Measurements from ENCODE around the gene CACNA2D4. TPM values are rescaled to one million over a fixed set of nuclear protein-coding genes. Genes with fewer than 3 reads are reported as not detected.

The CACNA2D4 gene
- total RNA-seq, 4 donors from 2014 or later, result 10.1 to 16.2 (median 11.4) TPM

DNA sequence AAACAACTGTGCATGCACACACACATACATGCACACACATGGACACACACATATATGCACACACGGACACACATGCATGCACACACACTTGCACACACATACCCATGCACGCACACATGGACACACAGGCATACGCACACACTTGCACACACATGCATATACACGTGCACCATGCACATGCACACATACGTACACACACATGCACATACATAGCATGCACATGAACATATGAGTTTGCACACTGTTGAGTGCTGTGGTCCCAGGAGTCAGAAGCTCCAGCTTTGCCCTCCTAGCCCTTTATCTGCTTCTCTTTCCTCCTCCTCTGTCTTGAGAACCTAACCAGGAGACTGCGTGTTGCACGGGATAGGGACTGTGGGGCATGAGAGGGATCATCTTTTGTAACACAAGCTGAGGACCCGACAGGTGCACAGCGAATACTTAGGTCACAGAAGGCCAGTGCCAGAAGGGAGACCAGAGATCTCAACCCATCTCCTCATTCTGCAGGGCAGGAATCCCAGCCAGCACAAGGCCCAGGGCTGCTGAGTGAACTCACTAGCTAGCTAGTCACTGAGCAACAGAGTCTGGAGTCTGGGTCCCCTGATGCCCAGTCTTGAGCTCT, 101.6 kb downstream of the CACNA2D4 start:
- no peaks in the 10 kb centered on the region for H3K9me3 ChIP-seq
- H3K27ac ChIP-seq, result no peak overlapping the region
- H3K4me1 ChIP-seq, result peaks cover 0 to 30% (median 4%) of the 10 kb centered on the region in 4 donors
- TF ChIP-seq POLR2A (IDR thresholded peaks at IDR 0.05) (no peak), EP300 (IDR thresholded peaks at IDR 0.05) (no peak)
- TF ChIP-seq, protein P1, sequence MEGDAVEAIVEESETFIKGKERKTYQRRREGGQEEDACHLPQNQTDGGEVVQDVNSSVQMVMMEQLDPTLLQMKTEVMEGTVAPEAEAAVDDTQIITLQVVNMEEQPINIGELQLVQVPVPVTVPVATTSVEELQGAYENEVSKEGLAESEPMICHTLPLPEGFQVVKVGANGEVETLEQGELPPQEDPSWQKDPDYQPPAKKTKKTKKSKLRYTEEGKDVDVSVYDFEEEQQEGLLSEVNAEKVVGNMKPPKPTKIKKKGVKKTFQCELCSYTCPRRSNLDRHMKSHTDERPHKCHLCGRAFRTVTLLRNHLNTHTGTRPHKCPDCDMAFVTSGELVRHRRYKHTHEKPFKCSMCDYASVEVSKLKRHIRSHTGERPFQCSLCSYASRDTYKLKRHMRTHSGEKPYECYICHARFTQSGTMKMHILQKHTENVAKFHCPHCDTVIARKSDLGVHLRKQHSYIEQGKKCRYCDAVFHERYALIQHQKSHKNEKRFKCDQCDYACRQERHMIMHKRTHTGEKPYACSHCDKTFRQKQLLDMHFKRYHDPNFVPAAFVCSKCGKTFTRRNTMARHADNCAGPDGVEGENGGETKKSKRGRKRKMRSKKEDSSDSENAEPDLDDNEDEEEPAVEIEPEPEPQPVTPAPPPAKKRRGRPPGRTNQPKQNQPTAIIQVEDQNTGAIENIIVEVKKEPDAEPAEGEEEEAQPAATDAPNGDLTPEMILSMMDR (IDR thresholded peaks at IDR 0.05), result no peak
- no peak overlapping the region for H3K4me3 ChIP-seq
- H3K27me3 ChIP-seq, result peaks cover 0 to 29% of the 10 kb centered on the region in 2 donors
- WGBS, 2 donors, result 93% methylated on average over 9 of the region's 9 CpGs
- no peaks in the 10 kb centered on the region for H3K36me3 ChIP-seq
- DNase-seq (ENCODE audit: low spot score in 2 of 2), result no peak

DNA sequence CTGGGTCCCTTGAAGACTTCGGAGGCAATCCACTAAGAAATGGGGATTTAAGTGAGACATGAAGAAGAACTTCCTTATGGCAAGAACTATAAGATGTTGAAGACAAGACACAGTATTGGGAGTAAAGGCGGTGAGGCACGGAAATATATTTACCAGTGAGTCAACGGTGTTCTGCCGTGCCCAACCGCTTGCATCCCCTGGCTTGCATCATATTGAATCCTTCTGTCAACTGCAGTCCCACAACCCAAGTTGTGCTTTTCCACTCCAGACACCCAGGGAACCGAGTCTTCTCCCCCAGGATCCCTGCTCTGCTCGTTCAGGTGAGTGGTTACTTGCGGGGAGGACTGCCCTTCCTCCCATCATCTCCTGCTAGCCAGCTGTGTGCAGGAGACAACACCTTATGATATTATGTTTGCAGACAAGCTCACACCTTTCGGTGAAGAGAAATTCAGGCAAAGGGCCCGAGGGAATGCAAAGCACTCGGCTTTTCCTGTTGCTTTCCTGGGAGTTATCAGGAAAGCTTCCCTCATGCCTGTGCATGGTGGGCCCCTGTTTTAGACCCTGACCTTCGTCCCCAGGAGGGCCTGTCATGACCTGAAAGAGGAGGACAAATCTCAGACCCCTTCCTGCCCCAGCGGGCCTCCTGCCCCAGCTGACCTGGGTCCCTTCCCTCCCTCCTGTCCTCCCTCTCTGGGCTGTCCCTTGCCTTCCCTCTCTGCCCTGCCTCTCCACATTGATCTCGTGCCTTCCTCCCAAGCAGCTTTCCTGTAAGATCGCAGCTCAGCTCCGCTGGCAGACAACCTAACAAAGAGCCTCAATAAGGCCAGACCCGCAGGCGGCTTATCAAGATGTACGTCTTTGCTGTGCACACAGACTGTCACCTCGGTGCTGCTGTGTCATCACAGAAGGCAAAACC, 102.4 kb downstream of the CACNA2D4 start:
- Histone ChIP-seq H3K4me3 (no peak overlapping the region), H3K36me3 (no peaks in the 10 kb centered on the region), H3K27me3 (peaks cover 0 to 22% of the 10 kb centered on the region in 2 donors), H3K9me3 (no peaks in the 10 kb centered on the region), H3K4me1 (peaks cover 0 to 37% (median 4%) of the 10 kb centered on the region in 4 donors), H3K27ac (no peak overlapping the region)
- WGBS, 2 donors, result 68% methylated on average over 21 of the region's 21 CpGs
- no peak for TF ChIP-seq EP300 (IDR thresholded peaks at IDR 0.05)
- TF ChIP-seq, protein P1 (IDR thresholded peaks at IDR 0.05), result no peak
- no peak for TF ChIP-seq POLR2A (IDR thresholded peaks at IDR 0.05)
- no peak for DNase-seq (ENCODE audit: low spot score in 2 of 2)

DNA sequence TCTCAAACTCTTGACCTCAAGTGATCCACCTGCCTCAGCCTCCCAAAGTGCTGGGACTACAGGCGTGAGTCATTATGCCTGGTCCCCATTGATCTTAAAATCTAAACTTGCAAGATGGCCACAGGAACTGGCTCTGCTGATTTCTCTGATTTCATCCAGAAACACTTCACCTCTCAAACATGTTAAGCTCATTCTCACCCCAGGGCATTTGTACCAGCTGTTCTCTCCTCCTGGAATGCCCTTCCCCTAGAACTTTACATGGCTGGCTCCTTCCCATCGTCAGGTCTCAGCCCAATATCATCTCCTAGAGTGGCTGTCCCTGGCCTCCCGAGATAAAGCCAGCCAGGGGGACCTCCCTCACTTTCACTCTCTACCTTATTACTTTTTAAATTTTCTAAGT, 103.3 kb downstream of the CACNA2D4 start:
- Histone ChIP-seq H3K27me3 (peaks cover 0 to 12% of the 10 kb centered on the region in 2 donors), H3K4me3 (no peak overlapping the region), H3K4me1 (peaks cover 0 to 39% (median 4%) of the 10 kb centered on the region in 4 donors), H3K27ac (no peak overlapping the region), H3K36me3 (no peaks in the 10 kb centered on the region), H3K9me3 (no peaks in the 10 kb centered on the region)
- no peak for TF ChIP-seq EP300 (IDR thresholded peaks at IDR 0.05)
- TF ChIP-seq POLR2A (IDR thresholded peaks at IDR 0.05), result no peak
- TF ChIP-seq, protein P1 (IDR thresholded peaks at IDR 0.05), result no peak
- no peak for DNase-seq (ENCODE audit: low spot score in 2 of 2)
- WGBS, 2 donors, result 86 to 91% methylated on average over 3 of the region's 3 CpGs

DNA sequence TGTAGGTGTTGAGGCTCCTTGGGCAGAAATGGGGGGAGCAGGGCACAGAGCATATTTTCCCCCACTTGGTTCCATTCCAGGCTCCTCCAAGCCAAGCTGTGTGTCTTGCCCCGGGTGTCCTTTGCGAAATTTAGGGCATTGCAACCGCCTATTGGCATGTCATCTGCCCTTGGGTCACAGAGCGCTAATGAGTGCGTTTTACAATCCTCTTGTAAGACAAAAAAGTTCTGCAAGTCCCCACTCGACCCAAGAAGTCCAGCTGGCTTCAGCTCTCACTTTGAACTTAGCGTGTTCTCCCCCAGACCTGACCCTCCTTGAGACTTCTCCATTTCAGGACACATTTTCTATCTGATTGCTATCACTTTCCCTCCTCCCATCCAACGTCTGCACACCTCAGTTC, 104.2 kb downstream of the CACNA2D4 start:
- Histone ChIP-seq H3K27ac (peak overlapping the region in 1 of 4 donors; percentile 46), H3K4me3 (no peak overlapping the region), H3K36me3 (no peaks in the 10 kb centered on the region), H3K9me3 (no peaks in the 10 kb centered on the region), H3K4me1 (peaks cover 0 to 39% (median 4%) of the 10 kb centered on the region in 4 donors), H3K27me3 (peaks cover 0 to 3% of the 10 kb centered on the region in 2 donors)
- TF ChIP-seq POLR2A (IDR thresholded peaks at IDR 0.05) (no peak), EP300 (IDR thresholded peaks at IDR 0.05) (no peak)
- TF ChIP-seq, protein P1 (IDR thresholded peaks at IDR 0.05), result no peak
- no peak for DNase-seq (ENCODE audit: low spot score in 2 of 2)
- 68 to 74% methylated on average over 8 of the region's 8 CpGs for WGBS, 2 donors
